Right lobe of liver (tissue), 4 donors: ENCODE data around the gene BMF.

Experiments
- CTCF ChIP-seq, 4 donors: fragments of 200-600 bp in 3 of 4; fragments of 450-650 bp in 1 of 4; IDR thresholded peaks; one replicate each; pipeline versions ENCODE4 v1.5.1 to v1.8.0; 2016 to 2022; ENCODE audit warnings: antibody characterized with exemption in 4 of 4, mild to moderate bottlenecking in 2 of 4
- POLR2A ChIP-seq: fragments of 450-650 bp; IDR thresholded peaks from one replicate; pipeline ENCODE4 v1.6.1; 2017; ENCODE audit warnings: antibody characterized with exemption, mild to moderate bottlenecking
- donor health status: DM: no; HTN: no; CAD: no.
- donor health status: DM: no; HTN: no; CAD: no.
- donor health status: DM: no; HTN: yes; CAD: no.

- TF ChIP-seq POLR2A = no peak
- no peak for TF ChIP-seq CTCF (IDR thresholded peaks at IDR 0.05)
Measured at GRCh38 chr15:40051616-40052415, 56.9 kb downstream of the BMF start.
